ENCODE results near the gene CANT1. TPM values are rescaled to one million over a fixed set of nuclear protein-coding genes. Genes with fewer than 3 reads are reported as not detected.
A peak's percentile ranks its signal among the peaks of the same experiment; 100 is the strongest.

Gene CANT1
- total and polyA plus RNA-seq, 2 donors from 2014 or later = 23.0 to 56.6 TPM

DNA sequence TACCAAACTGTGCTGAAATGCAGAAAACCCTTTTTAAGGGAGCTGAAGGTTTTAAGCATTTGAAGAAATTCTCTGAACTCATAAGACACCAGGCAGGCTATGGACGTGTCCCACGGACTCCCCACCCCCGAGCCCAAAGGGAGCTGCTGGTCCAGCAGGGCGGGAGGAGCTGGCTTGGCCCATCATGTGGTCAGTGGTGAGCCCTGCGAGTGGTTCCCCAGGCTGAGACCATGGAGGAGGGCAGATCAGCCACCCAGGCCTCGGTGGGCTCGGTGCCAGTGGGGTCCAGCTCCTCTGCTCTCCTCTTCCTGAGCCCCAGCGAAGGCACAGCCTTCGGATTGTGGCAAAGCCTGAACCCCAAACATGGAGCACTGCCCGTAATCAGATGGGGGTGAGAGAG lies 56.9 kb downstream of the CANT1 start:
- Histone ChIP-seq H3K4me1 (ENCODE audit: control insufficient read depth in 2 of 3, insufficient read depth in 2 of 3, low read depth in 1 of 3, low read length in 3 of 3) (peaks cover 0 to 4% (median 2%) of the 10 kb centered on the region in 3 donors), H3K27me3 (ENCODE audit: control insufficient read depth, insufficient read depth, low read length) (no peaks in the 10 kb centered on the region), H3K27ac (ENCODE audit: low read depth in 2 of 2, low read length in 2 of 2) (no peak overlapping the region), H3K9ac (ENCODE audit: low read length in 3 of 3) (no peak overlapping the region), H3K36me3 (ENCODE audit: control insufficient read depth in 2 of 3, insufficient read depth in 3 of 3, low read length in 3 of 3) (no peaks in the 10 kb centered on the region), H3K4me3 (ENCODE audit: low read length in 3 of 3) (no peak overlapping the region), H3K9me3 (ENCODE audit: control insufficient read depth in 2 of 3, insufficient read depth in 1 of 3, low read length in 3 of 3) (peaks cover 0 to 14% (median 2%) of the 10 kb centered on the region in 3 donors)
- DNase-seq = peak in 3 of 5 donors; percentile 45 to 64 (median 47)
- intact Hi-C loops (cut with DNase I) = no loop called here
- TF ChIP-seq CTCF (IDR thresholded peaks at IDR 0.05; ENCODE audit: borderline replicate concordance, extremely low read depth, insufficient read depth) = no peak
- no peak for FAIRE-seq

GRCh38 chr17:78951967-78952551 lies 57.5 kb downstream of the CANT1 start:
- Histone ChIP-seq H3K27ac (ENCODE audit: low read depth in 2 of 2, low read length in 2 of 2) (peak overlapping the region in 1 of 2 donors; percentile 43), H3K4me3 (ENCODE audit: low read length in 3 of 3) (no peak overlapping the region), H3K36me3 (ENCODE audit: control insufficient read depth in 2 of 3, insufficient read depth in 3 of 3, low read length in 3 of 3) (no peaks in the 10 kb centered on the region), H3K9me3 (ENCODE audit: control insufficient read depth in 2 of 3, insufficient read depth in 1 of 3, low read length in 3 of 3) (peaks cover 0 to 14% (median 2%) of the 10 kb centered on the region in 3 donors), H3K9ac (ENCODE audit: low read length in 3 of 3) (no peak overlapping the region), H3K4me1 (ENCODE audit: control insufficient read depth in 2 of 3, insufficient read depth in 2 of 3, low read depth in 1 of 3, low read length in 3 of 3) (peaks cover 2 to 4% (median 4%) of the 10 kb centered on the region in 3 donors), H3K27me3 (ENCODE audit: control insufficient read depth, insufficient read depth, low read length) (no peaks in the 10 kb centered on the region)
- intact Hi-C loops (cut with DNase I) = no loop called here
- FAIRE-seq (no peak), DNase-seq (peak in 3 of 5 donors; percentile 56 to 78 (median 66))
- TF ChIP-seq CTCF (IDR thresholded peaks at IDR 0.05; ENCODE audit: borderline replicate concordance, extremely low read depth, insufficient read depth) = no peak

- intact Hi-C loops (cut with DNase I) = no loop called here
- DNase-seq (peak in 1 of 5 donors; percentile 24), FAIRE-seq (no peak)
Measured at GRCh38 chr17:78950870-78951269, 58.7 kb downstream of the CANT1 start.

More at GRCh38 chr17:78950870-78951269, 58.7 kb downstream of the CANT1 start:
- no peak for TF ChIP-seq CTCF (IDR thresholded peaks at IDR 0.05; ENCODE audit: borderline replicate concordance, extremely low read depth, insufficient read depth)
- Histone ChIP-seq H3K36me3 (ENCODE audit: control insufficient read depth in 2 of 3, insufficient read depth in 3 of 3, low read length in 3 of 3) (no peaks in the 10 kb centered on the region), H3K9ac (ENCODE audit: low read length in 3 of 3) (no peak overlapping the region), H3K27ac (ENCODE audit: low read depth in 2 of 2, low read length in 2 of 2) (no peak overlapping the region), H3K4me3 (ENCODE audit: low read length in 3 of 3) (no peak overlapping the region), H3K27me3 (ENCODE audit: control insufficient read depth, insufficient read depth, low read length) (no peaks in the 10 kb centered on the region), H3K9me3 (ENCODE audit: control insufficient read depth in 2 of 3, insufficient read depth in 1 of 3, low read length in 3 of 3) (peaks cover 0 to 14% (median 2%) of the 10 kb centered on the region in 3 donors), H3K4me1 (ENCODE audit: control insufficient read depth in 2 of 3, insufficient read depth in 2 of 3, low read depth in 1 of 3, low read length in 3 of 3) (peaks cover 2 to 4% (median 4%) of the 10 kb centered on the region in 3 donors)
